Parathyroid adenoma (tissue), 2 donors: Measurements from ENCODE around the gene LYPLA2.

Experiments
- H2AFZ ChIP-seq: fragments of 300-600 bp; sonication (generic); one replicate; pipeline ENCODE4 v1.7.0; 2017; ENCODE audit warnings: antibody characterized with exemption, mild to moderate bottlenecking
- H3K27ac ChIP-seq: fragments of 300-600 bp; sonication (generic); one replicate; pipeline ENCODE4 v1.7.0; 2017
- H3K27me3 ChIP-seq: fragments of 300-600 bp; sonication (generic); one replicate; pipeline ENCODE4 v1.7.0; 2017; ENCODE audit warnings: low read length; ENCODE audit not compliant: control insufficient read depth, insufficient read depth
- H3K36me3 ChIP-seq: fragments of 300-600 bp; sonication (generic); one replicate; pipeline ENCODE4 v1.7.0; 2017; ENCODE audit warnings: low read length; ENCODE audit not compliant: control insufficient read depth, insufficient read depth
- H3K4me1 ChIP-seq: fragments of 300-600 bp; sonication (generic); one replicate; pipeline ENCODE4 v1.7.0; 2017; ENCODE audit warnings: control low read depth
- H3K4me2 ChIP-seq: fragments of 300-600 bp; sonication (generic); one replicate; pipeline ENCODE4 v1.7.0; 2017; ENCODE audit warnings: low read length
- H3K4me3 ChIP-seq: fragments of 300-600 bp; sonication (generic); one replicate; pipeline ENCODE4 v1.7.0; 2017; ENCODE audit warnings: low read depth, low read length
- H3K79me2 ChIP-seq: fragments of 300-600 bp; sonication (generic); one replicate; pipeline ENCODE4 v1.7.0; 2017; ENCODE audit warnings: control low read depth
- H3K9ac ChIP-seq: fragments of 300-600 bp; sonication (generic); one replicate; pipeline ENCODE4 v1.7.0; 2017; ENCODE audit warnings: mild to moderate bottlenecking
- H3K9me3 ChIP-seq: fragments of 300-600 bp; sonication (generic); one replicate; pipeline ENCODE4 v1.7.0; 2017; ENCODE audit warnings: low read length; ENCODE audit not compliant: control insufficient read depth
- TF ChIP-seq, protein P1 (sequence below): fragments of 300-600 bp; sonication (generic); IDR thresholded peaks from one replicate; pipeline ENCODE4 v1.7.0; 2017; ENCODE audit warnings: antibody characterized with exemption, mild to moderate bottlenecking
- donor health status: primary hyperparathyroidism.

LYPLA2 gene

DNA sequence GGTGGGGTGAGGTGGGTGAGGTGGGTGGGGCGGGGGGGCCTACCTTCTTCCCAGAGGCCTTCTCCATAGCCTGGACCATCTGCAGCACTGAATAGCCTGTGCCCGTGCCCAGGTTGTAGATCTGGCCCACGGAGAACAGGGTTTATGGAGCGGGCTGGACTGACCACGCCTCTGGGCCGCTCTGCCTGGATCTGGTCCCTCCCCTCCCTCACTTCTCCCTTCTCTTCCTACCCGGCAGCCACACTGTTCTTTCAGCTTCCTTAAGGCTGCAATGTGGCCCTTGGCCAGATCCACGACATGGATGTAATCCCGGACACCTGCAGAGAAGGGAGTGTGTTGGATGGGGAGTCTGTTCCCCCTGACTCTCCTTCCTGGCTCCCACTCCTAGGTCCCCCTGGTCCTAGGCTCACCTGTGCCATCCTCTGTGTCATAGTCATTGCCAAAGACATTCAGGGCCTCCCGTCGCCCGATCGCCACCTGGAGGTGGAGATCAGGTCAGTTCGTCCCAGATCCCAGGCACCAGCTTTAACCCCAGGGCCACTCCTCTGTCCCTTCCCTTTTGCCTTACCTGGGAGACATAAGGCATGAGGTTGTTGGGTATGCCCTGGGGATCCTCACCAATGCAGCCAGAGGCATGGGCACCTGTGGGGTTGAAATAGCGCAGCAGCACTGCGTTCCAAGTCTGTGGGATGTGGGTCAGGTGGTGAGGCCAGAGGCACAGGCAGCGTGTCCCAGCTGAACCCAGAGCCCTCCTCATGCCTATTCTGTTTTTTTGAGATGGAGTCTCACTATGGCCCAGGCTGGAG lies 5.7 kb downstream of the LYPLA2 start:
- H3K27ac ChIP-seq = peak overlapping the region; percentile 24
- H3K9ac ChIP-seq = no peak overlapping the region

DNA sequence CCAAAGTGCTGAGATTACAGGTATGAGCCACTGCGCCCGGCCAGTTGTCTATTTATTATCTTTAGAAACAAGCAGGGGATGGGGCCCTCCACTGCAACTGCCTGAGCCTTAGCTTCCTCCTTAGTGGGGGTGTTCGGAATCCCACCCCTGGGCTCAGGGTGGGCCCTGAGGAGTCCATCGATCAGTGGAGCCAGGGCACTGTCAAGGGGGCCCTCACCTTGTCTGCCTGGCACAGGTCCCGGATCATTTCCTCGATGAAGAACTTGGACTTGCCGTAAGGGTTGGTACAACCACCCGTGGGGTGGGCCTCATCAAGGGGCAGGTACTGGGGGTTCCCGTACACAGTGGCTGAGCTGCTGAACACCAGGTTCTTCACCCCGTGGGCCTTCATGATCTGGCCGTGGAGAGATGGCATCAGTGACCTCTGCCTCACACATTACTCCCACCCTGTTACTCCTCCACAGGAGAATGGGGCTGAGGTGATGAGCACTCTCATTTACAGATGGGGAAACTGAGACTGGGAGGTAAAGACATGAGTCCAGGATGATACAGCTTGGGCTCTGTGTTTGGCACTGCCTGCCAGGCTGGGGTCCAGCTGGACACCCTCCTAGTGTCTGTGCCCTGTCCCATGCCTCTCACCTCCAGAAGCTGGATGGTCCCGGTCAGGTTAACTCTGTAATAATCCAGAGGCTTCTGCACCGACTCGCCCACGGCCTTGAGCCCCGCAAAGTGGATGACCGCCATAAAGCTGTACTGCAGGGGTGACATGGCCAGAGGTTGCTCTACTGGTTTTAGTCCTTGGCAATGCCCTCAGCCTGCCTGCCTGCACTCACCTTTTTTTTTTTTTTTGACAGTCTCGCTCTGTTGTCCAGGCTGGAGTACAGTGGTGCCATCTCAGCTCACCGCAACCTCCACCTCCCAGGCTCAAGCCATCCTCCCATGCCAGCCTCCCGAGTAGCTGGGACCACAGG lies 6.8 kb downstream of the LYPLA2 start:
- H3K9me3 ChIP-seq = no peaks in the 10 kb centered on the region
- peak overlapping the region; percentile 14 for H3K4me2 ChIP-seq
- H3K4me3 ChIP-seq = peak overlapping the region; percentile 12
- no peaks in the 10 kb centered on the region for H3K27me3 ChIP-seq
- no peaks in the 10 kb centered on the region for H3K36me3 ChIP-seq
- peaks cover 10% of the 10 kb centered on the region for H3K4me1 ChIP-seq
- no peak overlapping the region for H3K9ac ChIP-seq
- no peaks in the 10 kb centered on the region for H3K79me2 ChIP-seq
- no peak overlapping the region for H3K27ac ChIP-seq
- TF ChIP-seq, protein P1, sequence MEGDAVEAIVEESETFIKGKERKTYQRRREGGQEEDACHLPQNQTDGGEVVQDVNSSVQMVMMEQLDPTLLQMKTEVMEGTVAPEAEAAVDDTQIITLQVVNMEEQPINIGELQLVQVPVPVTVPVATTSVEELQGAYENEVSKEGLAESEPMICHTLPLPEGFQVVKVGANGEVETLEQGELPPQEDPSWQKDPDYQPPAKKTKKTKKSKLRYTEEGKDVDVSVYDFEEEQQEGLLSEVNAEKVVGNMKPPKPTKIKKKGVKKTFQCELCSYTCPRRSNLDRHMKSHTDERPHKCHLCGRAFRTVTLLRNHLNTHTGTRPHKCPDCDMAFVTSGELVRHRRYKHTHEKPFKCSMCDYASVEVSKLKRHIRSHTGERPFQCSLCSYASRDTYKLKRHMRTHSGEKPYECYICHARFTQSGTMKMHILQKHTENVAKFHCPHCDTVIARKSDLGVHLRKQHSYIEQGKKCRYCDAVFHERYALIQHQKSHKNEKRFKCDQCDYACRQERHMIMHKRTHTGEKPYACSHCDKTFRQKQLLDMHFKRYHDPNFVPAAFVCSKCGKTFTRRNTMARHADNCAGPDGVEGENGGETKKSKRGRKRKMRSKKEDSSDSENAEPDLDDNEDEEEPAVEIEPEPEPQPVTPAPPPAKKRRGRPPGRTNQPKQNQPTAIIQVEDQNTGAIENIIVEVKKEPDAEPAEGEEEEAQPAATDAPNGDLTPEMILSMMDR = no peak
- no peak overlapping the region for H2AFZ ChIP-seq

More for the DNA sequence above, 5.7 kb downstream of the LYPLA2 start:
- no peaks in the 10 kb centered on the region for H3K79me2 ChIP-seq
- H3K9me3 ChIP-seq = no peaks in the 10 kb centered on the region
- no peak overlapping the region for H3K4me3 ChIP-seq
- no peak overlapping the region for H2AFZ ChIP-seq
- no peaks in the 10 kb centered on the region for H3K36me3 ChIP-seq
- H3K27me3 ChIP-seq = no peaks in the 10 kb centered on the region
- peaks cover 7% of the 10 kb centered on the region for H3K4me1 ChIP-seq
- TF ChIP-seq, protein P1 = peak; percentile 28
- no peak overlapping the region for H3K4me2 ChIP-seq

DNA sequence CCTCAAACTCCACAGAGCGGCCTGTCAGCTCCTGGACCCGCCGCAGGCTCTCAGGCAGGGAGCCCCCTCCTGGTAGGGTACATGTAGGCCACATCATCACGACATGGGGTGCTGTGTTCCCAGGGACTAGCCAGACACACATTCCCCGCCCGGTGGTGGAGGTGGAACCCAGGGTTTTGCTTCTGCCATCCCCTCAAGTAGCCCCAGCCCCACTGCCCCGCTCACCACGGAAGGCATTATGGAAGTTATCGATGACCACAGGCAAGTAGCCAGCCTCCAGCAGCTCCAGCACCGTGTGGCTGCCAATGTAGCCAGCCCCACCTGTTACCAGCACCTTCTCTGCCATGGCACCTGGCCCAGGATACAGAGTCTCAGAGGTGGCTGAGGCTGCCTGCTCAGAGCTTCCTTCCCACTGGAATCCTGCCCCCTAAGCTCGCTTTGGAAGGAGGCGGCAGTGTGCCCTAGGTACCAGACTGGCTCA lies 7.8 kb downstream of the LYPLA2 start:
- no peak overlapping the region for H3K4me3 ChIP-seq
- TF ChIP-seq, protein P1 = no peak

DNA sequence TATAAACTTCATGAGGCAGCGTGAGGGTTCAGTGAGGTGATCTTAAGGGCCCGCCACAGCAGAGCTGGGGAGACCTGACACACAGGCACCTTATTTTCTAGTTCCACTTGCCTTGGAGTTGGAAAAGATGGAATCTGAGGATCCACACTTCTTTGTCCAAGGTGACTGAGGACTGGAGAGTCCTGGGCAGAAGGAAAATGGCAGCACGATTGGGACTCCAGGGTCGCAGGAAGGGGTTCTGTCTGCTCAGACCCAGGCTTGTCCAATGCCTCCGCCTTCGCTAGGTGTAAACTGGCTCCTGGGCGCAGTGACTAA lies 8.3 kb downstream of the LYPLA2 start:
- Histone ChIP-seq H3K4me3 (peak overlapping the region; percentile 97), H3K27ac (peak overlapping the region; percentile 9), H2AFZ (no peak overlapping the region), H3K9me3 (no peaks in the 10 kb centered on the region), H3K36me3 (no peaks in the 10 kb centered on the region), H3K27me3 (no peaks in the 10 kb centered on the region), H3K9ac (no peak overlapping the region), H3K79me2 (no peaks in the 10 kb centered on the region), H3K4me2 (peak overlapping the region; percentile 99), H3K4me1 (peaks cover 10% of the 10 kb centered on the region)
- TF ChIP-seq, protein P1 = no peak

More for the DNA sequence above, 7.8 kb downstream of the LYPLA2 start:
- H2AFZ ChIP-seq = no peak overlapping the region
- no peak overlapping the region for H3K9ac ChIP-seq
- no peaks in the 10 kb centered on the region for H3K79me2 ChIP-seq
- H3K4me2 ChIP-seq = no peak overlapping the region
- H3K36me3 ChIP-seq = no peaks in the 10 kb centered on the region
- H3K4me1 ChIP-seq = peaks cover 10% of the 10 kb centered on the region
- H3K27ac ChIP-seq = peak overlapping the region; percentile 9
- H3K9me3 ChIP-seq = no peaks in the 10 kb centered on the region
- no peaks in the 10 kb centered on the region for H3K27me3 ChIP-seq
